Mesenchymal stem cell (in vitro differentiated cells and primary cell): Measurements from ENCODE around the gene CDK5R1.

Source experiments
- DNase-seq: peaks from one replicate; pipeline ENCODE4 v3.0.0-alpha.2; 2013
- H2AFZ ChIP-seq: one replicate; pipeline ENCODE4 v1.6.1; 2013; ENCODE audit warnings: low read depth, mild to moderate bottlenecking, control low read depth, inconsistent platforms, low read length, moderate library complexity
- H2AK5ac ChIP-seq: 2 replicates; pipeline ENCODE4 v1.6.1; 2013; ENCODE audit warnings: low read length, moderate library complexity, mild to moderate bottlenecking, inconsistent platforms; ENCODE audit not compliant: severe bottlenecking
- H2BK120ac ChIP-seq: one replicate; pipeline ENCODE4 v1.6.1; 2013; ENCODE audit warnings: low read depth, mild to moderate bottlenecking, inconsistent platforms, low read length, moderate library complexity
- H2BK12ac ChIP-seq, 2 experiments: one replicate each; pipeline ENCODE4 v1.6.1; 2013; ENCODE audit warnings: inconsistent platforms in 2 of 2, low read length in 2 of 2, mild to moderate bottlenecking in 2 of 2, moderate library complexity in 2 of 2, control low read depth in 1 of 2
- H2BK15ac ChIP-seq: one replicate; pipeline ENCODE4 v1.6.1; 2013; ENCODE audit warnings: mild to moderate bottlenecking, low read depth, inconsistent platforms; ENCODE audit not compliant: poor library complexity, severe bottlenecking
- H2BK5ac ChIP-seq: 2 replicates; pipeline ENCODE4 v1.6.1; 2013; ENCODE audit warnings: low read depth, mild to moderate bottlenecking, low read length, control low read depth, inconsistent platforms; ENCODE audit not compliant: poor library complexity, severe bottlenecking
- H3K14ac ChIP-seq, 2 experiments: one replicate each; pipeline ENCODE4 v1.6.1; 2013; ENCODE audit warnings: inconsistent platforms in 2 of 2, low read length in 2 of 2, control low read depth in 1 of 2, mild to moderate bottlenecking in 1 of 2, moderate library complexity in 1 of 2
- H3K18ac ChIP-seq, 2 experiments: one replicate each; pipeline ENCODE4 v1.6.1; 2013; ENCODE audit warnings: inconsistent platforms in 2 of 2, low read length in 2 of 2, control low read depth in 1 of 2, low read depth in 1 of 2, mild to moderate bottlenecking in 1 of 2
- H3K23ac ChIP-seq, 2 experiments: one replicate each; pipeline ENCODE4 v1.6.1; 2013; ENCODE audit warnings: inconsistent platforms in 2 of 2, low read length in 2 of 2, mild to moderate bottlenecking in 2 of 2, moderate library complexity in 2 of 2, control low read depth in 1 of 2
- H3K27ac ChIP-seq: 2 replicates; pipeline ENCODE4 v1.5.1; 2013; ENCODE audit warnings: mild to moderate bottlenecking, moderate library complexity, low read length, control low read depth, inconsistent platforms; ENCODE audit not compliant: poor library complexity, severe bottlenecking
- H3K27me3 ChIP-seq, 2 experiments: 2 replicates each; pipeline versions ENCODE4 v1.6.1 to v1.7.0; 2013; ENCODE audit warnings: low read length in 2 of 2, mild to moderate bottlenecking in 2 of 2, moderate library complexity in 2 of 2, control low read depth in 1 of 2, inconsistent platforms in 1 of 2; ENCODE audit not compliant: control insufficient read depth in 1 of 2, insufficient read depth in 1 of 2
- H3K36me3 ChIP-seq, 2 experiments: 2 replicates each; pipeline versions ENCODE4 v1.6.1 to v1.7.0; 2013; ENCODE audit warnings: low read length in 2 of 2, control low read depth in 1 of 2, inconsistent platforms in 1 of 2, low read depth in 1 of 2, mild to moderate bottlenecking in 1 of 2; ENCODE audit not compliant: insufficient read depth in 2 of 2, control insufficient read depth in 1 of 2
- H3K4ac ChIP-seq, 2 experiments: one replicate each; pipeline ENCODE4 v1.6.1; 2013; ENCODE audit warnings: inconsistent platforms in 2 of 2, low read length in 2 of 2, mild to moderate bottlenecking in 2 of 2, moderate library complexity in 2 of 2, control low read depth in 1 of 2, low read depth in 1 of 2
- H3K4me1 ChIP-seq: 2 replicates; pipeline ENCODE4 v1.6.1; 2013; ENCODE audit warnings: low read depth, low read length, control low read depth; ENCODE audit not compliant: control insufficient read depth, insufficient read depth
- H3K4me2 ChIP-seq: 2 replicates; pipeline ENCODE4 v1.6.1; 2013; ENCODE audit warnings: low read length, mild to moderate bottlenecking, inconsistent platforms; ENCODE audit not compliant: poor library complexity, severe bottlenecking
- H3K4me3 ChIP-seq, 2 experiments: 2 replicates each; pipeline versions ENCODE4 v1.5.1 to v1.7.0; 2013; ENCODE audit warnings: low read length in 2 of 2, mild to moderate bottlenecking in 2 of 2, control low read depth in 1 of 2, low read depth in 1 of 2; ENCODE audit not compliant: insufficient read depth in 1 of 2
- H3K79me1 ChIP-seq: replicated peaks from 2 replicates; pipeline ENCODE4 v1.6.1; 2013; ENCODE audit warnings: mild to moderate bottlenecking, control low read depth, low read length, inconsistent platforms; ENCODE audit not compliant: poor library complexity, severe bottlenecking
- H3K9ac ChIP-seq: 2 replicates; pipeline ENCODE4 v1.7.0; 2013; ENCODE audit warnings: mild to moderate bottlenecking, low read length, moderate library complexity
- H3K9me3 ChIP-seq: 2 replicates; pipeline ENCODE4 v1.7.0; 2013; ENCODE audit warnings: mild to moderate bottlenecking, low read length; ENCODE audit not compliant: control insufficient read depth
- H4K8ac ChIP-seq: one replicate; pipeline ENCODE4 v1.6.1; 2013; ENCODE audit warnings: inconsistent platforms, mild to moderate bottlenecking, low read length, moderate library complexity
- H4K91ac ChIP-seq: one replicate; pipeline ENCODE4 v1.6.1; 2013; ENCODE audit warnings: mild to moderate bottlenecking, low read length, inconsistent platforms
- WGBS: methylation state at CpG from one replicate; pipeline ENCODE4 v1.1.7; 2013; ENCODE audit warnings: mixed read lengths; 5-methylcytosine and 5-hydroxymethylcytosine counted together

CDK5R1 gene

DNA sequence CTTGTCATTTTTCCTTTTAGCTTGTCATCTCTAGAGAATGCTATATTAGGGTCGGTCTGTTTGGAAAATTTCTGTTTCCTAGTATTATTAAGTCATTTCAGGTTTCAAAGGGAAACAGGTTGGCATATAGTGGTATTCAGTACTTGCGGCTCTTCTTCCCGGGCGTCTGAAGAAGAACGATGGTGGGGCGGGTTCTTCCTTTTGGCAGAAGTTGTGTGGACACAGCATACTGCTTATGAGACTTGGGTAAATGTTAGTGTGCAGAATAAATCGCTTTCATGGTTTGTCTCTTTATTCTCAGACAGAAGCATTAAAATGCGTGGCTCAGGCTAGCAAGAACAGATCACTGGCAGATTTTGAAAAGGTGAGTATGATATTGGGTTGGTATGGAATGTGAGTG, 9.6 kb upstream of the CDK5R1 start:
- no peak overlapping the region for H3K9ac ChIP-seq
- H3K79me1 ChIP-seq, result peaks cover 25% of the 10 kb centered on the region
- DNase-seq, result no peak
- H3K23ac ChIP-seq, result no peak overlapping the region
- no peak overlapping the region for H2AK5ac ChIP-seq
- H3K9me3 ChIP-seq, result no peaks in the 10 kb centered on the region
- H3K4me2 ChIP-seq, result no peak overlapping the region
- no peaks in the 10 kb centered on the region for H3K4me1 ChIP-seq
- H3K18ac ChIP-seq, result no peak overlapping the region
- no peak overlapping the region for H3K27ac ChIP-seq
- H2BK120ac ChIP-seq, result no peak overlapping the region
- WGBS, result 98% methylated on average over 8 of the region's 8 CpGs
- no peak overlapping the region for H4K91ac ChIP-seq
- no peak overlapping the region for H3K4me3 ChIP-seq
- H2BK15ac ChIP-seq, result no peak overlapping the region
- peaks cover 70 to 94% of the 10 kb centered on the region in 2 experiments for H3K36me3 ChIP-seq
- no peak overlapping the region for H3K4ac ChIP-seq
- no peak overlapping the region for H4K8ac ChIP-seq
- no peak overlapping the region for H2BK12ac ChIP-seq
- H2BK5ac ChIP-seq, result no peak overlapping the region
- no peaks in the 10 kb centered on the region for H3K27me3 ChIP-seq
- H2AFZ ChIP-seq, result no peak overlapping the region
- no peak overlapping the region for H3K14ac ChIP-seq

DNA sequence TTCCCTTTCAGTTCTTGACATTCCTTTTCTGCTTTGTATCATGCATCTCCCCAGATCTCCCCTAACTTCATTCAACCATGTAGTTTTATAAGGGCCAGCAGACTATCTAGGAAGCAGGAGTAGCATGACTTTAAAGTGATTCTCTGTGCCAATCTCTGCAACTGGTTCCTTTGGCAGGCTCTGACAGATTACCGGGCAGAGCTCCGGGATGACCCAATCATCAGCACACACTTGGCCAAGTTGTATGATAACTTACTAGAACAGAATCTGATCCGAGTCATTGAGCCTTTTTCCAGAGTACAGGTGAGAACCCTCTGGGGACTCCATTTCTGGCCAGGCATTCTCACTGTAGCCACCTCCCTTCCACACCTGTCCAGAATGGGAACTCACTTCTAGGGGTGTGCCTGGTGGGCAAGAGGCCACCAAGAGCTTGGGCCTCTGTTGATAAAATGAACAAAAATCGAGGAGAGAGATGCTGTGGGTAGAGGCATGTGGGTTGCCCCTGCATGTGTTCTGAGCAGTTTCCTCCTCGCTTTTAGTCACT, 7.6 kb upstream of the CDK5R1 start:
- no peak overlapping the region for H3K4me2 ChIP-seq
- no peaks in the 10 kb centered on the region for H3K9me3 ChIP-seq
- H2BK5ac ChIP-seq, result no peak overlapping the region
- H3K27me3 ChIP-seq, result no peaks in the 10 kb centered on the region
- no peak overlapping the region for H2AFZ ChIP-seq
- H3K4ac ChIP-seq, result no peak overlapping the region
- no peak overlapping the region for H4K8ac ChIP-seq
- no peak overlapping the region for H3K18ac ChIP-seq
- H3K27ac ChIP-seq, result no peak overlapping the region
- no peak overlapping the region for H3K4me3 ChIP-seq
- 94% methylated on average over 5 of the region's 5 CpGs for WGBS
- H2BK12ac ChIP-seq, result no peak overlapping the region
- DNase-seq, result no peak
- no peak overlapping the region for H2BK15ac ChIP-seq
- H3K4me1 ChIP-seq, result peaks cover 9% of the 10 kb centered on the region
- no peak overlapping the region for H3K23ac ChIP-seq
- peaks cover 61 to 89% of the 10 kb centered on the region in 2 experiments for H3K36me3 ChIP-seq
- no peak overlapping the region for H2BK120ac ChIP-seq
- H3K14ac ChIP-seq, result no peak overlapping the region
- H3K79me1 ChIP-seq, result peaks cover 21% of the 10 kb centered on the region
- no peak overlapping the region for H3K9ac ChIP-seq
- no peak overlapping the region for H2AK5ac ChIP-seq
- H4K91ac ChIP-seq, result no peak overlapping the region

DNA sequence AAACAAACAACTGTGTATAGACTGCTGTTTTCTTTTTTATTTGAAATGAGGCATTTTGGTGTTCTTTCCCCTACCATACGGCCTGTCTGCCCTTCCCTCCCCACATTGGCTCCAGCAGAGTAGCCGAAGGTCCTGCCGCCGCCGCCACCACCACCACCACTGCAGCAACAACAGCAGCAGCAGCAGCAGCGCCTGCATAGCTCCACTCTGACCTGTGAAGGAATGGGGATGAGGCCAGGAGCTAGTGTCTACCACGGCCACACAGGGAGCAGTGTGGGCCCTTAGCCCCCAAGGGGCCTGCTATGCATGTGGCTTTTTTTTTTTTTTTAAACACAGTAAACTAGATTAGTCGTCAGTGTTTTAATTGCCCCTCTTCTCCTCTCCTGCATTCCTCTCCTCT, 5.6 kb upstream of the CDK5R1 start:
- Histone ChIP-seq H3K36me3 (peaks cover 48 to 68% of the 10 kb centered on the region in 2 experiments), H2BK15ac (no peak overlapping the region), H3K4ac (no peak overlapping the region), H3K18ac (no peak overlapping the region), H3K79me1 (peaks cover 8% of the 10 kb centered on the region), H2BK5ac (no peak overlapping the region), H3K27me3 (no peaks in the 10 kb centered on the region), H3K4me2 (no peak overlapping the region), H3K9ac (no peak overlapping the region), H2AK5ac (no peak overlapping the region), H3K4me1 (peaks cover 12% of the 10 kb centered on the region), H3K14ac (no peak overlapping the region), H3K23ac (no peak overlapping the region), H3K4me3 (no peak overlapping the region), H4K8ac (no peak overlapping the region), H4K91ac (no peak overlapping the region), H2BK12ac (no peak overlapping the region), H2AFZ (no peak overlapping the region), H3K27ac (no peak overlapping the region), H2BK120ac (no peak overlapping the region), H3K9me3 (no peaks in the 10 kb centered on the region)
- no peak for DNase-seq
- 95% methylated on average over 8 of the region's 8 CpGs for WGBS

DNA sequence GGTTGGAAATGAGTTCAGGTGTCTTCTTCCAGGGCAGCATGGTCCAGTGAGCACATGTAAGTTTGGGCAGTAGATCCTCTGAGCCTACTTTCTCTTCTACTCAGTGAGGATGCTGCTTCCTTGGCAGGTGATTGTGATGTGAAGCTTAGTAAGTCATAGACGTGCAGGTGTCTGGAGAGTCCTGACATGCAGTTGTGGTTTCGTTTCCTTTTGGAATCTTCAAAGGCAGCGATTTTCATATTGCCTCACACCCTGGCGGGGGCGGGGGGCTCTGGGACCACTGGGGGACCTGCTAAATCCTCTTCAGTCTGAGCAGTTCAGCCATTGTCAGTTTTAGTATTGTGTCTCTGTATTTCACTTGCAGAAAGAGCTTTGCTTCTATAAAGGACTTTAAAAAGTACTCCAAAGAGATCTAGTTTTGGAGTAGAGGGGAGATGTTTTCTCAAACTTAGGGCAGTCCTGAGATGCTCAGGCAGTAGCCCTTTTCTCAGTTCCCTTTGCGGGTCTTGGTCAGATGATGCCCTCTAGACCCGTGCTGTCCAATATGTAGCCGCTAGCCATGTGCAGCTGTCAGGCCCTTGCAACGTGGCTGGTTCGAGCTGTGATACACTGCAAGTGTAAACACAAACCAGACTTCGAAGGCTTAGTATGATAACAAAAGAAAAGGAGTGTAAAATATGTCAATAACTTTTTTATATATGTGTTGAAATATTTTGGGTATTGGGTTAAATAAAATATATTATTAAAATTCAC, 4.0 kb upstream of the CDK5R1 start:
- no peak overlapping the region for H3K4ac ChIP-seq
- H2BK15ac ChIP-seq, result no peak overlapping the region
- H2BK120ac ChIP-seq, result no peak overlapping the region
- H3K18ac ChIP-seq, result no peak overlapping the region
- no peaks in the 10 kb centered on the region for H3K9me3 ChIP-seq
- no peak overlapping the region for H2BK12ac ChIP-seq
- no peak overlapping the region for H2AK5ac ChIP-seq
- peaks cover 18% of the 10 kb centered on the region for H3K4me1 ChIP-seq
- peak overlapping the region; percentile 12 for H3K9ac ChIP-seq
- H2AFZ ChIP-seq, result no peak overlapping the region
- H3K14ac ChIP-seq, result no peak overlapping the region
- no peak overlapping the region for H4K91ac ChIP-seq
- H3K4me3 ChIP-seq, result no peak overlapping the region
- no peak overlapping the region for H3K23ac ChIP-seq
- H3K27me3 ChIP-seq, result no peaks in the 10 kb centered on the region
- H4K8ac ChIP-seq, result no peak overlapping the region
- no peak for DNase-seq
- WGBS, result 73% methylated on average over 10 of the region's 11 CpGs
- no peak overlapping the region for H2BK5ac ChIP-seq
- H3K36me3 ChIP-seq, result peaks cover 40 to 53% of the 10 kb centered on the region in 2 experiments
- no peak overlapping the region for H3K27ac ChIP-seq
- H3K4me2 ChIP-seq, result no peak overlapping the region
- peaks cover 7% of the 10 kb centered on the region for H3K79me1 ChIP-seq
